Measurements from ENCODE around the gene ATOX1.

DNA sequence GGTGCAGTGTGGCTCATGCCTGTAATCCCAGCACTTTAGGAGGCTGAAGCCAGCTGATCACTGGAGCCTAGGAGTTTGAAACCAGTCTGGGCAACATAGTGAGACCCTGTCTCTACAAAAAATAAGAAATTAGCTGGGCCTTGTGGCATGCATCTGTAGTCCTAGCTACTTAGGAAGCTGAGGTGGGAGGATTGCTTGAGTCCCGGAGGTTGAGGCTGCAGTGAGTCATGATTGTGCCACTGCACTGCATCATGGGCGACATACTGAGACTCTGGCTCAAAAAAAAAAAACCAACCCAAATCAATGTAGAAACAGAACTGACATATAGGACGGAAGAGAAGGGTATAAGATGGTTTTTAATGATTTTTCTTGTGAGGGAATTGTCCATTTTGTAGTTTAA is 41.0 kb upstream of the ATOX1 start:
- TF ChIP-seq CTCF (IDR thresholded peaks at IDR 0.05) (no peak), EP300 (IDR thresholded peaks at IDR 0.05) (no peak), POLR2A (IDR thresholded peaks at IDR 0.05) (no peak)
